Astrocyte of the cerebellum (primary cell): Measurements from ENCODE around the gene OVCH2.

Source experiments
- DNase-seq: peaks from one replicate; pipeline ENCODE4 v3.0.0-alpha.2; 2011; ENCODE audit warnings: low read depth
- H3K4me3 ChIP-seq: 2 replicates; pipeline ENCODE4 v1.5.1; 2011; ENCODE audit warnings: mild to moderate bottlenecking, low read depth, low read length, moderate library complexity
- in situ Hi-C: cut with HindIII; loops from 2 replicates; pipeline ENCODE4 v1.10.0; 2017; ENCODE audit warnings: low sequenced_read_pairs
- TF ChIP-seq, protein P1 (sequence below): IDR thresholded peaks from 2 replicates; pipeline ENCODE4 v1.5.1; 2012; ENCODE audit warnings: low read length, low read depth, moderate library complexity, mild to moderate bottlenecking; ENCODE audit errors: missing control alignments

OVCH2 gene

DNA sequence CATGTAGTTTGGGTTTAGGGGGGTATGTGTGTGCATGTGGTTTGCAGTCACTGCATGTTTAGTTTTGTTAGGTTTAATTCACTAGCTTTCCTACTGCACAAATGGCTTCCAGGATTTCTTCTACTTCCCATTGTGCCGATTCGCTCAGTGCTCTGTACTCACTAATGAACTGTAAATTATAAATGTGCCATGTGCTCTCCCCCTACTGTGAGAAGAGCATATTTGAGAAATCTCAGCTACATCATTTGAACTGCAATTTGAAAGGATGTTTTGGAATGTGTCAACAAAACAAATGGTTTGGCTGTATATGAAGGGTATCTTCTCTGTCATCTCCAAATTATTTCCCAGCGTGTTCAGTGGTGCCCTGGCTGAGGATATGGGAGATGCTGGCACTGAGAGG, 61.1 kb downstream of the OVCH2 start:
- in situ Hi-C loops: no loop called here
- TF ChIP-seq, protein P1, sequence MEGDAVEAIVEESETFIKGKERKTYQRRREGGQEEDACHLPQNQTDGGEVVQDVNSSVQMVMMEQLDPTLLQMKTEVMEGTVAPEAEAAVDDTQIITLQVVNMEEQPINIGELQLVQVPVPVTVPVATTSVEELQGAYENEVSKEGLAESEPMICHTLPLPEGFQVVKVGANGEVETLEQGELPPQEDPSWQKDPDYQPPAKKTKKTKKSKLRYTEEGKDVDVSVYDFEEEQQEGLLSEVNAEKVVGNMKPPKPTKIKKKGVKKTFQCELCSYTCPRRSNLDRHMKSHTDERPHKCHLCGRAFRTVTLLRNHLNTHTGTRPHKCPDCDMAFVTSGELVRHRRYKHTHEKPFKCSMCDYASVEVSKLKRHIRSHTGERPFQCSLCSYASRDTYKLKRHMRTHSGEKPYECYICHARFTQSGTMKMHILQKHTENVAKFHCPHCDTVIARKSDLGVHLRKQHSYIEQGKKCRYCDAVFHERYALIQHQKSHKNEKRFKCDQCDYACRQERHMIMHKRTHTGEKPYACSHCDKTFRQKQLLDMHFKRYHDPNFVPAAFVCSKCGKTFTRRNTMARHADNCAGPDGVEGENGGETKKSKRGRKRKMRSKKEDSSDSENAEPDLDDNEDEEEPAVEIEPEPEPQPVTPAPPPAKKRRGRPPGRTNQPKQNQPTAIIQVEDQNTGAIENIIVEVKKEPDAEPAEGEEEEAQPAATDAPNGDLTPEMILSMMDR: no peak
- no peak overlapping the region for H3K4me3 ChIP-seq
- no peak for DNase-seq

DNA sequence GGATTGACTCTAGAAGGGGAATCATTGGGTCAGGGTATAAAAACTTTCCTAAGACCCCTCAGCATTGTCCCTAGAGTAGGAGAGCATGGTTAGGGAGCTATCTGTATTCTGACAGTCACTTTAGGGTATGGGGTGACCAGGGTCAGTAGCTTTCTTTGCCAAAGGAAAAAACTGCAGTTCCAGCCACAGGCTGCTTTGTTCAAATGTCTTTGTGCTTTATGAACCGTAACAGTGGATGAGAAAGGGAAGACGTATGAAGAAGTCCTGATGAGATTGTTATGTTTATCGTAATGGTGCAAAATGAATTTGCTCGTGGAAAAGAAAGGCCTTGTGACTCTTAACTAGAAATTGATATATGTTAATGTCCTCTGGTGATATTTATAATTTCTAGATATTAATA, 63.0 kb downstream of the OVCH2 start:
- in situ Hi-C loops: no loop called here
- TF ChIP-seq, protein P1: no peak
- DNase-seq: no peak
- no peak overlapping the region for H3K4me3 ChIP-seq

DNA sequence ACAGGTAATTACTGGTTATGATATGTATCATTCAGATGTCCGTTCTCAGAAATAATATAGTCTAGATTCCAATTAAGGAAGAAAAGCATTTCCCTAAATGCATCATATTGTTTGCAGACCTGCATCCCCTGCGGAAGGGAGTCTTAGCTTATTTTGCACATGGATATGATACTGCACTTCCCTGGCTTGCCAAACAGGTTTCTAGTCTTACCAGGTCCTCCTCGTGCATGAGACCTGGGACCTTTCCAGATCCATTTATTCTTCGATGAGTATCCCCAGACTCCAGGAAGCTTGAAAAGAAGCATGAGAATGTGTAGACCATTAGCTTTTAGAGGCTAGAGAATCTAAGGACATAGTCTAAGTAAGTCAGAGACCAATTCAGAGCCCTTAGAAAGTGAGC, 63.5 kb downstream of the OVCH2 start:
- TF ChIP-seq, protein P1: no peak
- in situ Hi-C loops: no loop called here
- H3K4me3 ChIP-seq: no peak overlapping the region
- DNase-seq: no peak

DNA sequence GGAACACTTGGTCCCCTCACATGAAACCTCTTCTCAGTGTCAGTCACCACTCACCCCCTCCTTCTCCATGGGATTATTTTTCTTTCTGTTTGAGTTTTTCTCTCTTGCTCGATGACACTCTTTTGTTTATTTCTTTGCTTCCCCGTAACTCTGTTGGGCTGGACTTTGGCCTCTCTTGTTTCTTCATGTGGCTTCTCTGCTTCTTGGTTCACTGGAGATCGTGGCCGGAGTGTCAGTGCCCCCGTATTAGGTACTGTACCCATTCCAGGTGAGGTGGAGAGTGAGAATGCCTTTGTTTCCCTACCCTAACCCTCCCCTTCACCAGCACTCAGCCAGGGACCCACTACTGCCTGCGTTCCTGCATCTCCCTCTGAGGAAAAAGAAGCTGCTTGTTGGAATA, 65.5 kb downstream of the OVCH2 start:
- no peak overlapping the region for H3K4me3 ChIP-seq
- TF ChIP-seq, protein P1: no peak
- in situ Hi-C loops: no loop called here
- DNase-seq: no peak

DNA sequence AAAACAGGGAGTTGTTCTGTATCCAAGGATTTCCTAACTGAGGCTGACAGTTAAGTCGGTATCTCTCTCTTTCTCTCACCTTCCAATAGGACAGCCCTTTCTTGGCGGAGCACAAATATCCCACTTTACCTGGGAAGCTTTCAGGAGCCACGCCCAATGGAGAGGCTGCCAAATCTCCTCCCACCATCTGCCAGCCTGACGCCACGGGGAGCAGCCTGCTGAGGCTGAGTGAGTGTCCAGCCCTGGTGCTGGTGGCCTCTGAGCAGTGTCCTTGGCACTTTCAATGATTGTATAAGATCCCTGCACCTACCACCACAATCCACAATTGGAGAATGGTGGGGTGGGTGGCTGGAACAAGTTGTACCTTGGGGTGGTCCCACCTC, 66.6 kb downstream of the OVCH2 start:
- no peak for DNase-seq
- TF ChIP-seq, protein P1: no peak
- in situ Hi-C loops: no loop called here
- H3K4me3 ChIP-seq: no peak overlapping the region
